ENCODE results near the gene SLC6A12.

GRCh38 chr12:151579-151978 is 62.4 kb downstream of the SLC6A12 start:
- TF ChIP-seq, protein P1, sequence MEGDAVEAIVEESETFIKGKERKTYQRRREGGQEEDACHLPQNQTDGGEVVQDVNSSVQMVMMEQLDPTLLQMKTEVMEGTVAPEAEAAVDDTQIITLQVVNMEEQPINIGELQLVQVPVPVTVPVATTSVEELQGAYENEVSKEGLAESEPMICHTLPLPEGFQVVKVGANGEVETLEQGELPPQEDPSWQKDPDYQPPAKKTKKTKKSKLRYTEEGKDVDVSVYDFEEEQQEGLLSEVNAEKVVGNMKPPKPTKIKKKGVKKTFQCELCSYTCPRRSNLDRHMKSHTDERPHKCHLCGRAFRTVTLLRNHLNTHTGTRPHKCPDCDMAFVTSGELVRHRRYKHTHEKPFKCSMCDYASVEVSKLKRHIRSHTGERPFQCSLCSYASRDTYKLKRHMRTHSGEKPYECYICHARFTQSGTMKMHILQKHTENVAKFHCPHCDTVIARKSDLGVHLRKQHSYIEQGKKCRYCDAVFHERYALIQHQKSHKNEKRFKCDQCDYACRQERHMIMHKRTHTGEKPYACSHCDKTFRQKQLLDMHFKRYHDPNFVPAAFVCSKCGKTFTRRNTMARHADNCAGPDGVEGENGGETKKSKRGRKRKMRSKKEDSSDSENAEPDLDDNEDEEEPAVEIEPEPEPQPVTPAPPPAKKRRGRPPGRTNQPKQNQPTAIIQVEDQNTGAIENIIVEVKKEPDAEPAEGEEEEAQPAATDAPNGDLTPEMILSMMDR (IDR thresholded peaks at IDR 0.05) = no peak
- TF ChIP-seq EP300 (IDR thresholded peaks at IDR 0.05) (no peak), POLR2A (IDR thresholded peaks at IDR 0.05) (no peak), POLR2AphosphoS5 (IDR thresholded peaks at IDR 0.05) (no peak)
